B cell (primary cell): ENCODE measurements around the gene TOM1L2.

Source experiments
- CTCF ChIP-seq: fragments of 200-600 bp; IDR thresholded peaks from one replicate; pipeline ENCODE4 v1.8.0; 2022; ENCODE audit warnings: antibody characterized with exemption, mild to moderate bottlenecking
- EZH2 ChIP-seq: IDR thresholded peaks from 2 replicates; pipeline ENCODE4 v1.6.1; 2012; ENCODE audit warnings: borderline replicate concordance, low read depth, mild to moderate bottlenecking, moderate library complexity, low read length; ENCODE audit not compliant: insufficient read depth, poor library complexity, severe bottlenecking

- TF ChIP-seq CTCF (no peak), EZH2 (no peak)
Measured at GRCh38 chr17:17910060-17910459, 62.1 kb downstream of the TOM1L2 start.
